GM12891 (cell line): ENCODE results near the gene ZSWIM5.
"Not testable (repeated sequence)": the region's sequence is repeated elsewhere in the genome, so short reads cannot be mapped to it uniquely, and the experiment has no call there.

ENCODE experiments used
- DNase-seq: peaks from one replicate; pipeline ENCODE4 v3.0.0; 2011; ENCODE audit warnings: low spot score; ENCODE audit not compliant: insufficient read length
- FAIRE-seq: peaks from 2 replicates; lab custom pipeline; 2011; peaks lifted over from hg19 to GRCh38; lab: Jason Lieb, UNC
- PAX5 ChIP-seq: IDR thresholded peaks from 2 replicates; pipeline ENCODE4 v1.6.1; 2011; ENCODE audit warnings: low read length, moderate library complexity, mild to moderate bottlenecking; ENCODE audit not compliant: insufficient read depth, severe bottlenecking
- POLR2A ChIP-seq: IDR thresholded peaks from 2 replicates; pipeline ENCODE4 v1.6.1; 2011; ENCODE audit warnings: low read depth, low read length, control low read depth
- POLR2AphosphoS5 ChIP-seq: IDR thresholded peaks from 2 replicates; pipeline ENCODE4 v1.6.1; 2011; ENCODE audit warnings: low read depth, low read length, control low read depth
- POU2F2 ChIP-seq: IDR thresholded peaks from 2 replicates; pipeline ENCODE4 v1.6.1; 2011; ENCODE audit warnings: low read depth, mild to moderate bottlenecking, control low read depth, low read length, moderate library complexity
- SPI1 ChIP-seq: IDR thresholded peaks from 2 replicates; pipeline ENCODE4 v1.6.1; 2011; ENCODE audit warnings: low read depth, low read length, control low read depth
- TAF1 ChIP-seq: IDR thresholded peaks from 2 replicates; pipeline ENCODE4 v1.6.1; 2011; ENCODE audit warnings: low read depth, low read length, control low read depth

Gene ZSWIM5

GRCh38 chr1:45097079-45097478 lies 109.3 kb downstream of the ZSWIM5 start:
- TF ChIP-seq PAX5 = no peak
- no peak for TF ChIP-seq POLR2A
- TF ChIP-seq POLR2AphosphoS5 = no peak
- no peak for TF ChIP-seq POU2F2
- no peak for TF ChIP-seq TAF1
- no peak for TF ChIP-seq SPI1
- DNase-seq = no peak
- FAIRE-seq = no peak

- DNase-seq (no peak), FAIRE-seq (no peak)
- TF ChIP-seq TAF1 = no peak
- no peak for TF ChIP-seq PAX5
- no peak for TF ChIP-seq POLR2A
- TF ChIP-seq SPI1 = no peak
- TF ChIP-seq POLR2AphosphoS5 = no peak
- no peak for TF ChIP-seq POU2F2
Measured at GRCh38 chr1:45095450-45095849, 111.0 kb downstream of the ZSWIM5 start.

GRCh38 chr1:45094371-45094770 lies 112.0 kb downstream of the ZSWIM5 start:
- FAIRE-seq, DNase-seq: not testable (repeated sequence)

GRCh38 chr1:45093334-45093733 lies 113.1 kb downstream of the ZSWIM5 start:
- FAIRE-seq (no peak), DNase-seq (no peak)
- TF ChIP-seq TAF1 (no peak), POU2F2 (no peak), SPI1 (no peak), POLR2AphosphoS5 (no peak), PAX5 (no peak), POLR2A (no peak)

- DNase-seq = no peak
- no peak for TF ChIP-seq POU2F2
- FAIRE-seq = no peak
Measured at GRCh38 chr1:45089711-45090110, 116.7 kb downstream of the ZSWIM5 start.

GRCh38 chr1:45084562-45084961 lies 121.8 kb downstream of the ZSWIM5 start:
- no peak for TF ChIP-seq POLR2A
- TF ChIP-seq PAX5 = no peak
- TF ChIP-seq TAF1 = no peak
- TF ChIP-seq POLR2AphosphoS5 = no peak
- FAIRE-seq = no peak
- no peak for DNase-seq

GRCh38 chr1:45079533-45079932 lies 126.9 kb downstream of the ZSWIM5 start:
- no peak for DNase-seq
- TF ChIP-seq POLR2AphosphoS5 (no peak), POU2F2 (no peak), TAF1 (no peak), POLR2A (no peak), PAX5 (no peak), SPI1 (no peak)
- FAIRE-seq = no peak

- FAIRE-seq, DNase-seq: not testable (repeated sequence)
Measured at GRCh38 chr1:45076959-45077358, 129.4 kb downstream of the ZSWIM5 start.

- TF ChIP-seq SPI1 (no peak), POU2F2 (no peak), POLR2AphosphoS5 (no peak), TAF1 (no peak), POLR2A (no peak), PAX5 (no peak)
- no peak for FAIRE-seq
- DNase-seq = no peak
Measured at GRCh38 chr1:45071567-45071966, 134.8 kb downstream of the ZSWIM5 start.

GRCh38 chr1:45067806-45068205 lies 138.6 kb downstream of the ZSWIM5 start:
- TF ChIP-seq POLR2A (no peak), TAF1 (no peak), POU2F2 (no peak), SPI1 (no peak), POLR2AphosphoS5 (no peak), PAX5 (no peak)
- FAIRE-seq (no peak), DNase-seq (no peak)

- TF ChIP-seq TAF1 (no peak), POU2F2 (no peak)
- no peak for FAIRE-seq
- no peak for DNase-seq
Measured at GRCh38 chr1:45065083-45065482, 141.3 kb downstream of the ZSWIM5 start.

- FAIRE-seq, DNase-seq: not testable (repeated sequence)
Measured at GRCh38 chr1:45062463-45062862, 143.9 kb downstream of the ZSWIM5 start.
